Stimulated activated CD4-positive, alpha-beta T cell treated with anti-CD3 and anti-CD28 coated beads, Interleukin-4, amount 100 ng/mL, for 4 hours (primary cell): Measurements from ENCODE around the gene AMER3.
"Not testable (repeated sequence)": the region's sequence is repeated elsewhere in the genome, so short reads cannot be mapped to it uniquely, and the experiment has no call there.

Source experiments
- DNase-seq, 2 experiments: peaks; one replicate each; pipeline ENCODE4 v3.0.0-alpha.2; 2020

AMER3 gene, protein sequence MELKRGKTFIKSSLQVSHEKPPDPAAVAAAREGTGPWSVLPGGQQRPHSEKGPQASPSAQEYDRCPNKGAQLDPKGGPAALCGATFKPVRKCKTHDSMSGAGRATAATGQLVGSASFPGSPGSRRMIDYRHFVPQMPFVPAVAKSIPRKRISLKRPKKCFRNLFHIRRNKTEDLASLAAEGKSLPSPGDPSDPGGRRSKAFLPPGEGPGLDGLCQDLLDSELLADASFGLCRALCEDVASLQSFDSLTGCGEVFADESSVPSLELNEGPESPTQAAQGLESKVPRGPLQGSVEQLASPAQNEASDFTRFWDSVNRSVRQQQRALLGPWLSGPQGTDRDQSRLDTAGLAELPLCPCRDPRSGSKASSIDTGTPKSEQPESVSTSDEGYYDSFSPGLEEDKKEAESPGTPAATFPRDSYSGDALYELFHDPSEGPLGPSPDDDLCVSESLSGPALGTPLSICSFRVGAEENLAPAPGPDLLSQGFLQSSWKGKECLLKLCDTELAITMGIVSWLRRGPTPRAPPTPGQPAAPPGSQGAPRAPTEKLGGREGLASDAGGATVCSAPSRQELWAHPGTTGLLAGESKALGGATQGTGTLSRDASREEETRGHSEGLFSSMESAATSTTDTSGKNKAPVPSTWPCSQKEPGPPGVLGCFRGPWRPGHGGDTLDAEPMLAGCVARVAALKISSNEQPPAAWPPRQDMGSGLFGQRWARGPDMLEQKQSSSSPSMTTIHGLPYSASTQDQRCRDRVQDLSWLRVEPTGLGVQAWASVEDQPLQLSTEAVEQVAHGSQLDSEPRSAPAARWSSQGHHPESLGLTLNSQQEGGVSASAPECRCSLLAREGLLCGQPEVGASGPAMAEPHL

DNA sequence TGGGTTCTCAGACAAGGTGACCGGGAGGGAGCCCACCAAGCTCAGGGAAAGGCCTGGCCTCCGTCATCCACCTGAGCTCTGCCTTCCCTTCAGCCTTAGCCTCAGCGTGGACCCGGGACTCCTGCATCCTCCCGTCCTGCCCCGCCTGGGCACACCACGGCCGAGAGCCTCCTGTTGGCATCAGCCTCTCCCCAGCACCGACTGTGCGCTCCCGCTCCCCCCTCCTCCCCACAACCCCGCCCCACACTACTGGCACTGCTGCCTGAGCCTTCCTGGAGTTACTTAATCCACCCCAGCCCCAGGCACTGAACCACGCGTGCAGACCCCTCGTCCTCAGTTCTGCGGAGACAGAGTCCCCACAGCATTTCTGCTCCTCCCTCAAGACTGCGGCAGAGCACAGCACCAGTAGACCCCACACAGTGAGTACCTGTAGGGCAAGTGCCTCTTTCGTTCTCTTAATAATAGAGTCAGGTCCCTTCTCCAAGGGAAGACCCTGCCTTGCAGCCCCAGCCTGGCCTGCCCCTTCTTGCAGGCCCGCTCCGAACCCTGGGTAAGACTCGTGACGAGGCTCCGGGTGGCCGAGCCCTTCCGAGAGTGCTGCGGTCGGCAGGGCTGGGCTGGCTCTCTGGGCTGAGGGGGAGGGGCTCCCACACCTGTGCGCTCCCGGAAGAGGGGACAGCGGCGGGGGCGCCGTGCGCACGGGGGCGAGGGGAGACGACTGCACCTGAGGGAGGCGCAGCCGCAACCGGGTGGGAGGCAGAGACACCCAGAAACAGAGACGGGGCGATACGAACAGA lies at the start of gene AMER3:
Gene AMER3, plus strand, starts transcription at position 285 of the 797 bp plus-strand sequence. CDS start 6,533 bp downstream, outside the sequence.
- DNase-seq: no peak

DNA sequence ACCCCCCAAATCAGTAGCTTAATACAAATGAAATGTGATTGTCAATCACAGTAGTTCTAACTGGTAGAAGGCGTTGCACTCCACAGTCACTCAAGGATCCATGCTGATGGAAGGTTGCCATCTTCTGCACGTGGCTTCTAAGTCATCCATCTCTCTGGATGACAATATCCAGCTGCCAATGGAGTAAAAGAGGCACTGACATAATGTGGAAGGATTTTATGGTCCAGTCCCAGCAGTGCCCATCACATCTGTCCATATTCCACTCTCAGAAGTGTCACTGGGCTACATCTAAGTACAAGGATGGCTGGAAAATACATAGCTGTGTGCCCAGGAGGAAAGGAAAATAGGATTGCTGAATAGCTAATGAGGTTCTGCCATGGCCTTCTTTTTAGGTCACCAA lies 40.5 kb upstream of the AMER3 start:
- DNase-seq: not testable (repeated sequence)

DNA sequence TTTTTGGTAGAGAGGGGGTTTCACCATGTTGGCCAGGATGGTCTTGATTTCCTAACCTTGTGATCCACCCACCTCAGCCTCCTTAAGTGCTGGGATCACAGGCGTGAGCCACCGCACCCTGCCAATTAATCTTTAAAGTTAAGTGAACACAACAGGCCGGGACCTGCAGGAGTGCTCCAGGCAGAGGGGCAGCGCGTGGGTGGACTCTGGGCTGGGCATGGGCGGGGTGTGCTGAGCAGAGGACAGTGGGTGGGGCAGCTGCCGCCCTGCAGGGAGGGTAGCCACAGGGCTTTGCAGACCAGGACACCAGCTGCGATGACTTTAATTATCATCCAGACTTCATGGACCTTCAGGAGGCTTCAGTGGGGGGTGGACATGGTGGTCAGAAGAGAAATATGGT lies 35.3 kb upstream of the AMER3 start:
- DNase-seq: no peak

DNA sequence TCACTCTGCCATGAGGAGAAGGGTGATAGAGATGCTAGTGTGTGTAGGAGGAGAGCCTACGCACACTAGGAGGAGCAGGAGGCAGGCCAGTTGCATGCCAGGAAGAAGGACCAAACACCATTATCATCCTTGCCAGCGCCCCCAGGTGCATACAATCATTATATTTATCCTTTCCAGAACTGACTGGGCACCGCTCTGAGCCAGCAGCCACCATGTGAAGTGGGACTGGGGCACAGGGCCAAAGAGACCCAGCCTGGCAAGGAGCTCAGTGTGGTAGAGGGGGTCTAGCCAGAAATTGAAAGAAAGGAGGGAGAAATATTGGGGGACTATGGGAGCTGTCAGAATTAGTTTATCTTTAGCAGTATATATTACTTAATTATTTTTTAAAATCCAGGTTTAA lies 34.8 kb upstream of the AMER3 start:
- no peak for DNase-seq

DNA sequence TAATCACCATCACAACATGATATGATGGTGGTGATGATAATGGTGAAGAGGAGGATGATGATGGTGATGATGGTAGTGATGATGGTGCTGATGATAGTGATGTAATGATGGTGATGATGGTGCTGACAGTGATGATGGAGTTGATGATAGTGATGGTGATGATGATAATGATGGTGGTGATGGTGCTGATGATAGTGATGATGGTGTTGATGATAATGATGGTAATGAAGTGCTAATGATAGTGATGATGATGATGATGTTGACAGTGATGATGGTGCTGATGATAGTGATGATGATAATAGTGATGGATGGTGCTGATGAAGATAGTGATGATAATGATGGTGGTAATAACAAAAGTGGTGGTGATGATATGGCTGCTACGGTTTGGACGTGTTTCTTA lies 30.9 kb upstream of the AMER3 start:
- DNase-seq: no peak

DNA sequence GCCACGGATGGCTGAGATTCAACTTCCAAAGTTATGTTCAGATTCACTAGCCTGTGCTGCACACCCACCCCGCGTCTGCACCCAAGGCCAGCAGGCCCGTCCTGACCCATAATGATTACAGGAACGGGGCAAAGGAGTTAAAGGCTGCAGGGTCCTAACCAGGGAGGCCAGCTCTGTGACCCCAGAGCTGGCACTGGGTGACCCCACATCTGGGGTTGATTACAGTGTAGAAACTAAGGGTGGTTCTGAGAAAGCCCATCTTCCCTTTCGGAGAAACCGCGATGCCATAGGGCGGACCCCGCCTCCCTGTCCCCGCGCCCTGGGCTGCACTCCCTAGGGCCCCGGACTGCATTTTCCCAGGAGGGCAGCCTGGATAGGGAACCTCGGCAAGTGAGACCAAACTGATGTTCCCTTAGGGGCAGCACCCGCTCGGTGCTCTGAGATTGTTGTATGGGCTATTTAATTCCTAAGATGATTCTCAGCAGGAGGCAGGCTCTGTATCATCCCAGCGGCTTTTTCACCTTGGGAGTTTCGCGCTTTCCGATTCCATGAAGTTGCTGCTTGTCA lies 28.6 kb upstream of the AMER3 start:
- no peak for DNase-seq

DNA sequence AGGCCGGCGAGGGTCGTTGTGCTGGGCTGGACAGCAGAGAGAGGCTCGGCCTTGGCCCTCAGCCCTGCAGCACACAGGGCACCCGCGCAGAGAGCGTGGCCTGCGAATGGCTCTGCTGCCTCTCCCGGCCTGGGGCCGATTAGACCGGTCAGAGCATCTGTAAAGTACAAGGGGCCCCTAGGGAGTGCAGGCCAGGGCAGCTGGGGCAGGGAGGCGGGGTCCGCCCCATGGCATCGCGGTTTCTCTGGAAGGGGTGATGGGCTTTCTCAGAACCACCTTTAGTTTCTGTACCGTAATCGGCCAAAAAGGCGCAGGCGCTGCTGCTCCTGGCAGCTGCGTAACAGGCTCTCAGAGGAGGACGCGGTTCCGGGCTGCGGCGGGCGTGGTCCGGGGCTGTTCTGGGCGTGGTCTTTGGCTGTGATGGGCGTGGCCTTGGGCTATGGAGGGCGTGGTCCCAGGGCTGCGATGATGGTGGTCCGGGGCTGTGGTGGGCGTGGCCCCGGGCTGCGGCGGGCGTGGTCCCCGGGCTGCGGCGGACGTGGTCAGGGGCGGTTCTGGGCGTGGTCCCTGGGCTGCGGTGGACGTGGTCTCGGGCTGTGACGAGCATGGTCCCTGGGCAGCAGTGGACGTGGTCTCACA lies 27.9 kb upstream of the AMER3 start:
- DNase-seq: peak; percentile 82 to 83

DNA sequence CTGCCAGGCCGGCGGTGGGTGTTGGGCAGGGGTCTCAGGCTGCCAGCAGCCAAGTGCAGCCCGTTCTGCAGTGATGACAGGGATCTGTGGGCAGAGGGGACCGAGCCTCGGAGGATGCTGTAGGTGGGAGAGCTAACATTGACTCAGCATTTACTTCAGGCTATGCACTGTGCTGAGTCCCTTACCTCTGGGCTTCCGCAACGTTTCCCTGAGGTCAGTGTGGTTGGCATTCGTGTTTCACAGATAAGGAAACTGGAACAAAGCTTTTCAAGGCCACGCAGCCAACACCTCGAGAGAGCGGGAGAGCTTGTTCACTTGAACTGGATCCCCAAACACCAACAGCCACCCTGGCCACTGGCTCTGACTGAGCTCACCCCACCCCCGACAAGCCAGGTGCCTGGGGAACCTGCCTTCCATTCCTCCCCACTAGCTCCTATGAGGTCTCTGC lies 27.3 kb upstream of the AMER3 start:
- DNase-seq: peak in 1 of 2 experiments; percentile 42

DNA sequence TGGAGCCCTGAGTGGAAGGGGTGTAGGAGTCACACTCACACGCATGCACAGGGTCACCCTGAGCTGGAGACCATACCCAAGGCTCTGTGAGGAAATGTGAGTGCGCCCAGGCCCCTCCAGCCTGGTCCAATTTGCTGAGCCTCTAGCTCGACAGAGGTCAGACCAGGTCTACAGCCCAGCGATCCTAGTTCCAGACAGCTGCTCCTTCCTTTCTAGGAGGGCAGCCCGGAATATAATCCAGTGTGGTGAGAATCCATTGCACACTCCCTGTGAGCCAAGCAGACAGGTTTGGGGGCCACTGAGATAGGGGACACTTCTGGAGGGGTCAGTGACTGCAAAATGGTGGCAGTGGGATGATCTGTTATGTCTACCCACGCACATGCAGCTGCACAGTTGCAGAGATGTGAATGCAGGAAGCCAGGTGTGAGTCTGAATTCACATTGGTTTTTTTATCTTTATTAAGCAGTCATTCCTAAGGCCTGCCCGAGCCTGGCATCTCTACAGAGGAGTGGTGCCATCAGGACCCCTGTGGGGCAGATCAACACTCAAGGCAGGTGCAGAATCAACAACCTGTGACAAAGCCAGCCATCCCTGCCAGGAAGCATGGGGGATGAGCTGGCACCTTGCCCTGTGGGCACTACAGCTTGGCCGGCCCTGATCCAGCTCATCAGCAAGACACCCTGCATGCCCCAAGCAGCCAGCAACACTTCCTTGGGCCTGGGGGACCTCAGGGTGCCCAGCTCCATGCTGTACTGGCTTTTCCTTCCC lies 26.6 kb upstream of the AMER3 start, which contains the start of gene GPR148:
Gene GPR148, plus strand, starts transcription at position 522 of the 768 bp plus-strand sequence. Its CDS starts 82 bp downstream, at position 604.
- DNase-seq: no peak

DNA sequence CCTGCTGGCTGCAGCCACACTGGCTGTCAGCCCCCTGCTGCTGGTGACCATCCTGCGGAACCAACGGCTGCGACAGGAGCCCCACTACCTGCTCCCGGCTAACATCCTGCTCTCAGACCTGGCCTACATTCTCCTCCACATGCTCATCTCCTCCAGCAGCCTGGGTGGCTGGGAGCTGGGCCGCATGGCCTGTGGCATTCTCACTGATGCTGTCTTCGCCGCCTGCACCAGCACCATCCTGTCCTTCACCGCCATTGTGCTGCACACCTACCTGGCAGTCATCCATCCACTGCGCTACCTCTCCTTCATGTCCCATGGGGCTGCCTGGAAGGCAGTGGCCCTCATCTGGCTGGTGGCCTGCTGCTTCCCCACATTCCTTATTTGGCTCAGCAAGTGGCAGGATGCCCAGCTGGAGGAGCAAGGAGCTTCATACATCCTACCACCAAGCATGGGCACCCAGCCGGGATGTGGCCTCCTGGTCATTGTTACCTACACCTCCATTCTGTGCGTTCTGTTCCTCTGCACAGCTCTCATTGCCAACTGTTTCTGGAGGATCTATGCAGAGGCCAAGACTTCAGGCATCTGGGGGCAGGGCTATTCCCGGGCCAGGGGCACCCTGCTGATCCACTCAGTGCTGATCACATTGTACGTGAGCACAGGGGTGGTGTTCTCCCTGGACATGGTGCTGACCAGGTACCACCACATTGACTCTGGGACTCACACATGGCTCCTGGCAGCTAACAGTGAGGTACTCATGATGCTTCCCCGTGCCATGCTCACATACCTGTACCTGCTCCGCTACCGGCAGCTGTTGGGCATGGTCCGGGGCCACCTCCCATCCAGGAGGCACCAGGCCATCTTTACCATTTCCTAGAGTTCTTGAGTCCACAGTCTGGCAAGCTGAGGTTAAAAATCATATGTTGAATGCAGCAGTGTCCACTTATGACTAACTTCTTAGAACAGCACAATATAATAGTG lies 25.7 kb upstream of the AMER3 start:
- DNase-seq: no peak

DNA sequence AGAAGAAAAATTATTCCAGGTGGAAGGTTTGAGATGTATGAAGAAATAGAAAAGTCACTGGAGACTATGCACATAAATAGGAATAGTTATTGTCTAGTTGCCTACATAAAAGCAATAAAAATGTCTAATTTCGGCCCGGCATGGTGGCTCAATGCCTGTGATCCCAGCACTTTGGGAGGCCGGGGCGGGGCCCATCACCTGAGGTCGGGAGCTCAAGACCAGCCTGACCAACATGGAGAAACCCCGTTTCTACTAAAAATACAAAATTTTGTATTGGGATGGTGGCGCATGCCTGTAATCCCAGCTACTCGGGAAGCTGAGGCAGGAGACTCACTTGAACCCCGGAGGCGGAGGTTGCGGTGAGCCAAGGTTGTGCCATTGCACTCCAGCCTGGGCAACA lies 23.1 kb upstream of the AMER3 start:
- not testable (repeated sequence) for DNase-seq

DNA sequence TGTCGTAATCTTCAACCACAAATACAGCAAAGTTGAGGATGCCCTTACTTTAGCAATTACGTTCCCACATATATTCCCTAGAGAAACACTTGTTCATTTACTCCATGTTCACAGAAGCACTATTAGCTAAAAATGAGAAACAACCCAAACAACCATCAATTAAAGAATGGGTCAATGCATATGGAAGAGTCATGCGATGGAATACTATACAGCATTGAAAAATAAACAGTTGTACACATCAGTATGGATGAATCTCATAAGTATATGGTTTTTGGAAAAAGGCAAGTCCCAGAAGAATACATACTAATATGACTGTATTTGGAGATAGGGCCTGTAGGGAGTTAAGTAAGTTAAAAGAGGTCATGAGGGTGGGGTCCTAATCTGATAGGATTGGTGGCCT lies 20.1 kb upstream of the AMER3 start:
- no peak for DNase-seq

DNA sequence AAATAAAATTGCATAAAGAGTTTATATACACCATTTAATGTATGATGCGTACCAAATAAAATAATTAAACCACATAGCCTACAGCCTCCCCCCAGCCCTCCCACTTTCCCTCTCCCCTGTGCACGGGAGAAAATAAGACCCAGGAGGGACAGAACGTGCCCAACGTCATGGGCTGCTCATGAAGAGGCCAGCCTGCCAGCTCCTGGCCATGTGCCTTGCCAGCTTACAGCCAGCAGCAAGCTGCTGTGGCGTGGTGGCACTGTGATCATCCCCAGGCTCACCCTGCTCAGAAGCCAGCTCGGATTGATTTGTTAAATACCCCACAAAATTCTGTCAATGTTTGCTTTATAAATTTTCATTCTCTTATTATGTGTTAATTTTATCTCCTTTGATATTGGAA lies 18.9 kb upstream of the AMER3 start:
- no peak for DNase-seq

DNA sequence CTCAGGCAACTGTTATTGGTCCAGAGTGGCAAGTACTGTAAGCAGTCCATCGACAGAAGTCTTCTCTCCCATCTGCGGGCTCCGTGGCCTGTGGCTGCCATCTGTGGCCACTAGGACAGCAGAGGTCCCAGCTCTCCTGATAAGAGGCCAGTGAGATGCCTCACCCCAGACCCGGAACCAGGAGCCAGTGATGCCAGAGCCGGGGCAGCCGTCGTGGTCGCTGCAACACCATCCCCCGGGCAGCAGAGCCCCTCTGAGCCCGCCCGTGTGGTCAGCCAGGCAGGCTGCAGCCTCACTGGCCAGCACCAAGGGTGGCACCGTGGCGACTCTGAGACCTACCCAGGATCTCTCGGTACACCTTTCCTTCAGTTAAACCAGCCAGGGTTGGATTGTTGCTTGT lies 17.7 kb upstream of the AMER3 start:
- DNase-seq: no peak

DNA sequence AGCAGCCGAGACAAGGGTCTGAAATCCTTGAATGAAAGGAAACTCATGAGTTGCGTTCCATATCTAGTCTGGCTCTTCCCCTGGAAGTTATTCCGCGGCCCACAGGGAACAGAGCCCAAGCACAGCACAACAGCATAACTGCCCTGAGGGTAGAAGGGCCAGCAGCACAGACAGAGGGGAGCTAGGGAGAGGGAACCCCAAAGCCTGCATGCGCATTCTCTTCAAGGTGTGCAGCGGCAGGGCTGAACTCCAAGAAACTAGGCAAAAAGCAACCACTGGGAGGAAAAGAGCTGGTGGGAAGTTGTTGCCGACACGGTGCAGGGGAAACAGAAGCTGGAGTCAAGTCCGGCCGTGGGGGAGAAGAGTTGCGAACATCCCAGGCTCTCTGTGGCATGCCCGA lies 14.7 kb upstream of the AMER3 start:
- no peak for DNase-seq

DNA sequence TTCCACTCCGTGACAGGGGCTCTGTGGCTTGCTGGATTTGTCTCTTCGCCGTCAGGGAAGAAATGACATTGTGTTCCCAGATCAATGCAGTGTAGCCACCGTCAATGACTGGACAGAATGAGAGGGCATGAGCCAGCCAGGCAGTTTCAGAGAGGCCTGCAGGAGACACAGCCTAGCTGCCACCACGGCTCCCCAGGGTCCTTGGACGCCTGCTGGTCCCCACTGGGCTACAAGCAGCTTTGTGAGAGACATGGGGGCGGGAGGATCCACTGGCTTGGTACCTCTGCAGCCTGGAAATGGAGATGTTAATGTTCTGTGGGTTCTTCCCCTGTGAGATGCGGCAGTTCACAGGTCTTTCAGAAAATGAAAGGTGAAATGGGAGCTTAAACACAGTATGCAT lies 12.1 kb upstream of the AMER3 start:
- no peak for DNase-seq

DNA sequence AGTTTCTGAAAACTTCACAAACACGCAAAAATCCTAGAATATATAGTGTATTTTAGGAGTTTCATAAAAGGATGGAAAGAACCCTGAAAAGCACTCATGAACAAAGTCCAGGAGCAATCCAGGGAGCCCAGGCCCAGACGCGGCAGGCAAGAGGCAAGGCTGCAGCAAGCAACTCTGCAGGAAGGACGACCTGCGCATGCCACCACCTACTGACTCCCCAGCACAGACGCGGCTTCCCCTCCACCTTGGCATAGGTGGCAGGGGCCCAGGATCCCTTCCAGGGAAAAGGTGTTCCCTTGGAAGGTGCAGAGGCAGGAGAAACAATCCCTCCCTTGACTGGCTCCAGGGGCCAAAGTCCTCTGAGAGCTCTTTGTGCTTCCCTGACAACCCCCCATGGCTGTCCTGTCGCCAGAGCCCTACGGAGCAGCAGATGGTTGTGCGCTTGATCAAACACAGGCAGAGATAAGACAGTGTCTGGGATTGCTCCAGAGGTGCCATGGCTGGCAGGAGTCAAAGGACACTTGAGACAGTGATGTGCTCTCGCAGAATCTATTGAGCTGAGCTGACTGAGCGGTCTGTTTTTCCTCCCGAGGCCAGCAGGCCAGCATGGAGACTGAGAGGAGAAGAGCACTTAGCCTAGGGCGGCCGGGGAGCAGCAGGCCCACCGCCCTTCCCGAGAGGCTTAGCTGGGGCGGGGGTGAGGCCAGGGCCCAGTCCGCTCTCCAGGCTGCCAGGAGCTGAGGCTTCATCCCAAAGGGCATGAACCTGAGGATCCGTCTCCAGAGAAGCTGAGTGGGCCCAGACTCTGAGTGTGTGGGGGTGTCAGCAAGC lies 10.8 kb upstream of the AMER3 start:
- DNase-seq: no peak

DNA sequence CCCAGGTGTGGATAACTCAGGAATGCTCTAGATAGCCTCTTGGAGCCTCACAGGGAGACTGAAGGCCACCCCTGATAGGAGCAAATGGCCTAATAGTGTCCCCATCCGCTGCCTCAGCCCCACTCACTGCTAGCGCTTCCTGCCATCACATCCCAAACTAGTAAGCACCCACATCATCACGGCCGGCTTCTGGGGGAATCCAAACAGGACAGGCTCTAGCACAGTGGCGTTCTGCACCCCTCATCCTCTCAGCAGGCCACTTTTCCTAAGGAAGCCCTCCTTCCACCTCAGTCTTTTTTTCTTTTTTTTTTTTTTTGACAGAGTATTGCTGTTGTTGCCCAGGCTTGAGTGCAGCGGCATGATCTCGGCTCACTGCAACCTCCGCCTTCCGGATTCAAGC lies 6.3 kb upstream of the AMER3 start:
- no peak for DNase-seq

DNA sequence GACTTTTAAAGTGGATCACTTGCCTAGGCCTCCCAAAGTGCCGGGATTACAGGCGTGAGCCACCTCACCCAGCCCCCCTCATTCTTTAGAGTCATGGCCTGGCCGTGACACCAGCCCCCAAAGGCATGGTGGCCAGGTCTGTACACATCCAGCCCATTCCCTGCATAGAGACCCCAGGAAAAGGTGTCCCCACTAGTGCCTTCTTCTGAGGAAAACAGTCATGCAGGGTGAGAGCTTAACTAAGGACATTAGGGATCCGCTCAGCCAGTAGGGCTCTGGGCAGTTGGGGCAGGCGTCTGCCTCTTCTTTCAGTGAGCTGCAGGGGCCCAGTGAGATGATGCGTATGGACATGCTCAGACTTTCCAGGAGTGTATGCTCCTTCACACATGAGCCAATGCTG lies 5.7 kb upstream of the AMER3 start:
- DNase-seq: no peak
